HG03196 (cell line): ENCODE measurements around the gene UPK2.
A peak's percentile ranks its signal among the peaks of the same experiment; 100 is the strongest.
"Not testable (repeated sequence)": the region's sequence is repeated elsewhere in the genome, so short reads cannot be mapped to it uniquely, and the experiment has no call there.

ENCODE experiments used
- ATAC-seq: cut with Tn5 transposase; IDR thresholded peaks from one replicate; pipeline ENCODE4 v1.9.1; 2021; ENCODE audit not compliant: unreplicated experiment

UPK2 gene

DNA sequence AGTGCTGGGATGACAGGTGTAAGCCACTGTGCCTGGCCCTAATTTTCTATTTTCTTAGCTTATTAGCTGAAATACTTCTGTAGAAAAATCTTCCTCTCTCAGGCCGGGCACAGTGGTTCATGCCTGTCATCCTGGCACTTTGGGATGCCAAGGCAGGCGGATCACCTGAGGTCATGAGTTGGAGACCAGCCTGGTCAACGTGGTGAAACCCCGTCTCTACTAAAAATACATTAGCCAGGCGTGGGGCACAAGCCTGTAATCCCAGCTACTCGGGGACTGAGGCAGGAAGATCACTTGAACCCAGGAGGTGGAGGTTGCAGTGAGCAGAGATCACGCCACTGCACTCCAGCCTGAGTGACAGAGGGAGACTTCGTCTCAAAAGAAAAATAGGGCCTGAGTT lies 28.2 kb downstream of the UPK2 start:
- not testable (repeated sequence) for ATAC-seq

DNA sequence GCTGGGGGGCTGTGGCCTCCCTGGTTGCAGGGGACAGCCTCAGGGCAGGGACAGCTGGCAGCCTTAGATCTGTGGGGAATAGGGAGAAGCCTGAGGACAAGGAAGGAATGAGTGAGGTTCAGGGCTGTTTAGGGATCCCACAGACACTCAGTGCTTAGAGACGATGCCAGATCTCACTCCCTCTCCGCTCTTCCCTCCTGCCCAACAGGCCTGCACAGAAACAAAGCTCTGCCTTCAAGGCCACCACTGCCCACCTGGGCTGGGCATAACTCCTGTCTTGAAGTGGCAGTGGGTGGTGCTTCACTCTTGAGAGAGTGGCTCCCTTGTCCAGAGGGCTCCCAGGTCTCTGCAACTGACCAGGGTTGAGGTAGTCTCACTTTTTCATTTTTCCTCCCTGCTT lies 28.7 kb downstream of the UPK2 start:
- no peak for ATAC-seq

DNA sequence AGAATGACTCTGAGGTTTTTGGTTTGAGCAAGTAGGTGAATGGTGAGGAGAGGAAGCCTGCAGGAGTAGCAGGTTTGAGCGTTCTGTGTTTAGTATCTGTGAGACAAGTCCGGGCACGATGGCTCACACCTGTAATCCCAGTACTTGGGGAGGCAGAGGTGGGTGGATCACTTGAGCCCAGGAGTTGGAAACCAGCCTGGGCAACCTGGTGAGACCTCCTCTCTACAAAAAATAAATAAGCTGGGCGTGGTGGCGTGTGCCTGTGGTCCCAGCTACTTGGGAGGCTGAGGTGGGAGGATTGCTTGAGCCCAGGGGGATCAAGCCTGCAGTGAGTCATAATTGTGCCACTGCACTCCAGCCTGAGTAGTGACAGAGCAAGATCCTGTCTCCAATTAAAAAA lies 32.2 kb downstream of the UPK2 start:
- no peak for ATAC-seq

DNA sequence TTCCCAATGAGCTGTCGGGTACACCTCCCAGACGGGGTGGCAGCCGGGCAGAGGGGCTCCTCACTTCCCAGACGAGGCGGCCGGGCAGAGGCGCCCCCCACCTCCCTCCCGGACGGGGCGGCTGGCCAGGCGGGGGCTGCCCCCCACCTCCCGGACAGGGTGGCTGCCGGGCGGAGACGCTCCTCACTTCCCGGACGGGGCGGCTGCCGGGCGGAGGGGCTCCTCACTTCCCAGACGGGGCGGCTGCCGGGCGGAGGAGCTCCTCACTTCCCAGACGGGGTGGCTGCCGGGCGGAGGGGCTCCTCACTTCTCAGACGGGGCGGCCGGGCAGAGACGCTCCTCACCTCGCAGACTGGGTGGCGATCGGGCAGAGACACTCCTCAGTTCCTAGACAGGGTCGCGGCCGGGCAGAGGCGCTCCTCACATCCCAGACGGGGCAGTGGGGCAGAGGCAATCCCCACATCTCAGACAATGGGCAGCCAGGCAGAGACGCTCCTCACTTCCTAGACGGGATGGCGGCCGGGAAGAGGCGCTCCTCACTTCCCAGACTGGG lies 35.5 kb downstream of the UPK2 start:
- not testable (repeated sequence) for ATAC-seq

DNA sequence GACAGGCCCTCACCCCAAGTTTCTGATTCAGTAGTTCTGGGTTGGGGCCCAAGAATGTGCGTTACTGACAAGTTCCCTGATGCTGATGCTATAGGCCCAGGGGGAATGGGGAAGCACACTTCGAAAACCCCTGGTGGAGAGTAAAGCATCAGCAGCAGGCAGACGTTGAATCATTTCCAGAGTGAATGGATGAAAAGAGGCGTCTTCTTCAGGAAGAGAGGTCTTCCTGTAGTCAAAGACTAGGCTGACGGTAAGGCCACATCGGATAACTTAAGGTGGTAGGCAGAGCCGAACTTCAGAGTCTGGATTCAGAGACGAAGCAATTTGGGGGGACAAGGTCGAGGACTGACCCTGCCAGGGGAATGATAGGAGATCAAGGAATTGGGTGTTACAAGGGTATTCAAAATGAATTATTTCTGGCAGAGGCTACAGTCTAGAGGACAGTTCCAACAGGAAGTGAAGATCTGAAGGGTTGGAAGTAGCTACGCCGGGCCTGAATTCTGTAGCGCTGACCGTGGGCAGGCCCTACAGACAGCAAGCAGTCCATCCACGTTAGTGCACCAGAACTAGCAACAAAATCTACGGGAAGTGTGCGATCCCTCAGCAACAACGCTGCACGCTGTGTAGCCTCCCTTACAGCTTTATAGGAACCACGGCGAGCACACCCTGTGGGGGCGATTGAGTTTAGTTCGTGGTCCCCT lies 41.0 kb downstream of the UPK2 start:
- peak; percentile 7 for ATAC-seq

GRCh38 chr11:118997627-118998387 lies 41.7 kb downstream of the UPK2 start, which contains the start of gene CENATAC:
TSS of gene CENATAC (plus strand) at chr11:118998138. CDS start at chr11:118998198, 60 bp downstream.
- ATAC-seq = peak; percentile 82

- ATAC-seq = peak; percentile 19
These were observed 42.3 kb downstream of the UPK2 start for GRCh38 chr11:118998388-118998717.

- no peak for ATAC-seq
These were observed 42.7 kb downstream of the UPK2 start for GRCh38 chr11:118998822-118999221.

GRCh38 chr11:119000906-119001305 lies 44.8 kb downstream of the UPK2 start:
- ATAC-seq = no peak

DNA sequence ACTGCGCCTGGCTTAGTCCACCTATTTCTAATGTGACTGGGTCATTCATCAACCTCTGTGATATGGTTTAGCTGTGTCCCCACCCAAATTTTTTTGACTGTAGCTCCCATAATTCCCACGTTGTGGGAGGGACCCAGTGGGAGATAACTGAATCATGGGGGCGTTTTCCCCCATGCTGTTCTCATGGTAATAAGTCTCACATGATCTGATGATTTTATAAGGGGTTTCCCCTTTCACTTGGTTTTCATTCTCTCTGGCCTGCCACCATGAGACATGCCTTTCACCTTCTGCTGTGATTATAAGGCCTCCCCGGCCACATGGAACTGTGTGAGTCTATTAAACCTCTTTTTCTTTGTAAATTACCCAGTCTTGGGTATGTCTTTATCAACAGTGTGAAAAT lies 50.6 kb downstream of the UPK2 start:
- no peak for ATAC-seq
